Measurements from ENCODE around the gene PWWP2B. TPM values are rescaled to one million over a fixed set of nuclear protein-coding genes. Genes with fewer than 3 reads are reported as not detected.
A peak's percentile ranks its signal among the peaks of the same experiment; 100 is the strongest.

The PWWP2B gene
- total RNA-seq, 1 experiment from 2014 or later = 12.2 TPM

GRCh38 chr10:132410056-132410778 is 13.2 kb downstream of the PWWP2B start:
- no peak overlapping the region for H3K4me3 Mint-ChIP-seq
- no peaks in the 10 kb centered on the region for H3K9me3 Mint-ChIP-seq
- DNase-seq (ENCODE audit: low spot score) (no peak), ATAC-seq (no peak)
- H3K27me3 Mint-ChIP-seq (ENCODE audit: low read depth) = no peaks in the 10 kb centered on the region
- H3K27ac Mint-ChIP-seq = peak overlapping the region; percentile 86
- TF ChIP-seq NFYB (CRISPR knock-in tag; conservative IDR thresholded peaks at IDR 0.05; ENCODE audit: low read depth) (no peak), RELA (CRISPR knock-in tag; IDR thresholded peaks at IDR 0.05; ENCODE audit: borderline replicate concordance) (no peak), ARID4B (CRISPR knock-in tag; IDR thresholded peaks at IDR 0.05; ENCODE audit: borderline replicate concordance) (no peak), ZNF671 (CRISPR knock-in tag; IDR thresholded peaks at IDR 0.05) (no peak), FOXP1 (CRISPR knock-in tag; IDR thresholded peaks at IDR 0.05; ENCODE audit: borderline replicate concordance) (no peak), JAZF1 (CRISPR knock-in tag; IDR thresholded peaks at IDR 0.05) (no peak), KAT7 (CRISPR knock-in tag; IDR thresholded peaks at IDR 0.05; ENCODE audit: borderline replicate concordance) (no peak), SOX15 (CRISPR knock-in tag; IDR thresholded peaks at IDR 0.05) (no peak), GRHL2 (CRISPR knock-in tag; IDR thresholded peaks at IDR 0.05; ENCODE audit: insufficient replicate concordance, severe bottlenecking) (no peak), SMAD4 (CRISPR knock-in tag; IDR thresholded peaks at IDR 0.05) (no peak), ZBTB21 (CRISPR knock-in tag; IDR thresholded peaks at IDR 0.05; ENCODE audit: borderline replicate concordance) (no peak), ZNF263 (CRISPR knock-in tag; IDR thresholded peaks at IDR 0.05; ENCODE audit: low read depth) (no peak), PRRX2 (CRISPR knock-in tag; IDR thresholded peaks at IDR 0.05) (no peak), TP53 (CRISPR knock-in tag; IDR thresholded peaks at IDR 0.05) (no peak), MYBL2 (CRISPR knock-in tag; IDR thresholded peaks at IDR 0.05) (no peak), CREM (CRISPR knock-in tag; IDR thresholded peaks at IDR 0.05) (no peak), ESRRA (CRISPR knock-in tag; IDR thresholded peaks at IDR 0.05; ENCODE audit: borderline replicate concordance) (no peak)
- TF ChIP-seq, protein P1, sequence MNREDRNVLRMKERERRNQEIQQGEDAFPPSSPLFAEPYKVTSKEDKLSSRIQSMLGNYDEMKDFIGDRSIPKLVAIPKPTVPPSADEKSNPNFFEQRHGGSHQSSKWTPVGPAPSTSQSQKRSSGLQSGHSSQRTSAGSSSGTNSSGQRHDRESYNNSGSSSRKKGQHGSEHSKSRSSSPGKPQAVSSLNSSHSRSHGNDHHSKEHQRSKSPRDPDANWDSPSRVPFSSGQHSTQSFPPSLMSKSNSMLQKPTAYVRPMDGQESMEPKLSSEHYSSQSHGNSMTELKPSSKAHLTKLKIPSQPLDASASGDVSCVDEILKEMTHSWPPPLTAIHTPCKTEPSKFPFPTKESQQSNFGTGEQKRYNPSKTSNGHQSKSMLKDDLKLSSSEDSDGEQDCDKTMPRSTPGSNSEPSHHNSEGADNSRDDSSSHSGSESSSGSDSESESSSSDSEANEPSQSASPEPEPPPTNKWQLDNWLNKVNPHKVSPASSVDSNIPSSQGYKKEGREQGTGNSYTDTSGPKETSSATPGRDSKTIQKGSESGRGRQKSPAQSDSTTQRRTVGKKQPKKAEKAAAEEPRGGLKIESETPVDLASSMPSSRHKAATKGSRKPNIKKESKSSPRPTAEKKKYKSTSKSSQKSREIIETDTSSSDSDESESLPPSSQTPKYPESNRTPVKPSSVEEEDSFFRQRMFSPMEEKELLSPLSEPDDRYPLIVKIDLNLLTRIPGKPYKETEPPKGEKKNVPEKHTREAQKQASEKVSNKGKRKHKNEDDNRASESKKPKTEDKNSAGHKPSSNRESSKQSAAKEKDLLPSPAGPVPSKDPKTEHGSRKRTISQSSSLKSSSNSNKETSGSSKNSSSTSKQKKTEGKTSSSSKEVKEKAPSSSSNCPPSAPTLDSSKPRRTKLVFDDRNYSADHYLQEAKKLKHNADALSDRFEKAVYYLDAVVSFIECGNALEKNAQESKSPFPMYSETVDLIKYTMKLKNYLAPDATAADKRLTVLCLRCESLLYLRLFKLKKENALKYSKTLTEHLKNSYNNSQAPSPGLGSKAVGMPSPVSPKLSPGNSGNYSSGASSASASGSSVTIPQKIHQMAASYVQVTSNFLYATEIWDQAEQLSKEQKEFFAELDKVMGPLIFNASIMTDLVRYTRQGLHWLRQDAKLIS (CRISPR knock-in tag; IDR thresholded peaks at IDR 0.05; ENCODE audit: borderline replicate concordance) = no peak
- TF ChIP-seq, protein P2, sequence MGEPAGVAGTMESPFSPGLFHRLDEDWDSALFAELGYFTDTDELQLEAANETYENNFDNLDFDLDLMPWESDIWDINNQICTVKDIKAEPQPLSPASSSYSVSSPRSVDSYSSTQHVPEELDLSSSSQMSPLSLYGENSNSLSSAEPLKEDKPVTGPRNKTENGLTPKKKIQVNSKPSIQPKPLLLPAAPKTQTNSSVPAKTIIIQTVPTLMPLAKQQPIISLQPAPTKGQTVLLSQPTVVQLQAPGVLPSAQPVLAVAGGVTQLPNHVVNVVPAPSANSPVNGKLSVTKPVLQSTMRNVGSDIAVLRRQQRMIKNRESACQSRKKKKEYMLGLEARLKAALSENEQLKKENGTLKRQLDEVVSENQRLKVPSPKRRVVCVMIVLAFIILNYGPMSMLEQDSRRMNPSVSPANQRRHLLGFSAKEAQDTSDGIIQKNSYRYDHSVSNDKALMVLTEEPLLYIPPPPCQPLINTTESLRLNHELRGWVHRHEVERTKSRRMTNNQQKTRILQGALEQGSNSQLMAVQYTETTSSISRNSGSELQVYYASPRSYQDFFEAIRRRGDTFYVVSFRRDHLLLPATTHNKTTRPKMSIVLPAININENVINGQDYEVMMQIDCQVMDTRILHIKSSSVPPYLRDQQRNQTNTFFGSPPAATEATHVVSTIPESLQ (CRISPR knock-in tag; IDR thresholded peaks at IDR 0.05) = no peak
- TF ChIP-seq, protein P3, sequence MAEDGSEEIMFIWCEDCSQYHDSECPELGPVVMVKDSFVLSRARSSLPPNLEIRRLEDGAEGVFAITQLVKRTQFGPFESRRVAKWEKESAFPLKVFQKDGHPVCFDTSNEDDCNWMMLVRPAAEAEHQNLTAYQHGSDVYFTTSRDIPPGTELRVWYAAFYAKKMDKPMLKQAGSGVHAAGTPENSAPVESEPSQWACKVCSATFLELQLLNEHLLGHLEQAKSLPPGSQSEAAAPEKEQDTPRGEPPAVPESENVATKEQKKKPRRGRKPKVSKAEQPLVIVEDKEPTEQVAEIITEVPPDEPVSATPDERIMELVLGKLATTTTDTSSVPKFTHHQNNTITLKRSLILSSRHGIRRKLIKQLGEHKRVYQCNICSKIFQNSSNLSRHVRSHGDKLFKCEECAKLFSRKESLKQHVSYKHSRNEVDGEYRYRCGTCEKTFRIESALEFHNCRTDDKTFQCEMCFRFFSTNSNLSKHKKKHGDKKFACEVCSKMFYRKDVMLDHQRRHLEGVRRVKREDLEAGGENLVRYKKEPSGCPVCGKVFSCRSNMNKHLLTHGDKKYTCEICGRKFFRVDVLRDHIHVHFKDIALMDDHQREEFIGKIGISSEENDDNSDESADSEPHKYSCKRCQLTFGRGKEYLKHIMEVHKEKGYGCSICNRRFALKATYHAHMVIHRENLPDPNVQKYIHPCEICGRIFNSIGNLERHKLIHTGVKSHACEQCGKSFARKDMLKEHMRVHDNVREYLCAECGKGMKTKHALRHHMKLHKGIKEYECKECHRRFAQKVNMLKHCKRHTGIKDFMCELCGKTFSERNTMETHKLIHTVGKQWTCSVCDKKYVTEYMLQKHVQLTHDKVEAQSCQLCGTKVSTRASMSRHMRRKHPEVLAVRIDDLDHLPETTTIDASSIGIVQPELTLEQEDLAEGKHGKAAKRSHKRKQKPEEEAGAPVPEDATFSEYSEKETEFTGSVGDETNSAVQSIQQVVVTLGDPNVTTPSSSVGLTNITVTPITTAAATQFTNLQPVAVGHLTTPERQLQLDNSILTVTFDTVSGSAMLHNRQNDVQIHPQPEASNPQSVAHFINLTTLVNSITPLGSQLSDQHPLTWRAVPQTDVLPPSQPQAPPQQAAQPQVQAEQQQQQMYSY (CRISPR knock-in tag; IDR thresholded peaks at IDR 0.05) = no peak
- POLR2A ChIA-PET = interaction anchor here (0.6 to 1.4 kb wide), 3 partner anchors 12 to 35 kb away, joined by 3 to 5 read pairs (median 4); no protein-coding TSS in a partner anchor
- H3K36me3 Mint-ChIP-seq = peaks cover 8% of the 10 kb centered on the region; the same call in 1 of the 2 replicates
- H3K4me1 Mint-ChIP-seq = peaks cover 54% of the 10 kb centered on the region
- CTCF ChIA-PET = interaction anchor here (0.7 to 2.0 kb wide), 3 partner anchors 9 to 47 kb away, joined by 3 to 8 read pairs (median 4); no protein-coding TSS in a partner anchor

All from WTC11 (cell line).